ENCODE data around the gene CNOT6. TPM values are rescaled to one million over a fixed set of nuclear protein-coding genes. Genes with fewer than 3 reads are reported as not detected.

CNOT6 gene
- total and polyA plus RNA-seq, 10 of the 15 experiments (the other 5 are each of a cell fraction or from before 2014, with no cell fraction given): 3.8 to 22.1 (median 12.1) TPM

DNA sequence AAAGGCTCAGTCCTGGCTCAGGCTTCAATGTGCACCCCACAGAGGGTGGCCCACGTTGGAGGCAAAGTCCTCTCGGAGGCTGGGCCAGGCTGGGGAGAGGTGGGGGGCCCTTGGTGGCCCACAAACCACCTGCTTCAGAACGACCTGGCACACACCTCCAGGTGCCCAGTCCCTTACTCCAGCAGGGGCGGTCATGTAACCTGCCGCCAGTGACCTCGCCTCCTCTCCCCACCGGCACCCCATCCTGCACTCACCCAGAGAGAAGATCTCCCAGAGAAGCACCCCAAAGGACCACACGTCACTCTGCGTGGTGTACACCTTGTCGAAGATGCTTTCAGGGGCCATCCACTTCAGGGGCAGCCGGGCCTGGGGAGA is 119.6 kb downstream of the CNOT6 start:
- no peak overlapping the region for H3K4me3 ChIP-seq
- H3K27ac ChIP-seq (ENCODE audit: control insufficient read depth, insufficient read depth): no peak overlapping the region
- no peaks in the 10 kb centered on the region for H3K79me2 ChIP-seq (ENCODE audit: control insufficient read depth, insufficient read depth, low read length)
- TF ChIP-seq ETV6 (conservative IDR thresholded peaks at IDR 0.05 in 1 of 2, IDR thresholded peaks at IDR 0.05 in 1 of 2; ENCODE audit: borderline replicate concordance in 1 of 2, low read depth in 1 of 2) (no peak), MTA2 (IDR thresholded peaks at IDR 0.05; ENCODE audit: low read depth) (no peak), GABPA (IDR thresholded peaks at IDR 0.05; ENCODE audit: low read depth) (no peak), CEBPB (IDR thresholded peaks at IDR 0.05; ENCODE audit: borderline replicate concordance in 1 of 2, low read depth in 2 of 2, low read length in 2 of 2) (no peak), CREB1 (IDR thresholded peaks at IDR 0.05; ENCODE audit: low read depth) (no peak), JUND (IDR thresholded peaks at IDR 0.05; ENCODE audit: low read depth, low read length) (no peak), FOXK2 (IDR thresholded peaks at IDR 0.05) (no peak), PAX8 (IDR thresholded peaks at IDR 0.05) (no peak), BHLHE40 (IDR thresholded peaks at IDR 0.05; ENCODE audit: borderline replicate concordance in 1 of 2, low read depth in 2 of 2, low read length in 1 of 2) (no peak), RAD51 (IDR thresholded peaks at IDR 0.05) (no peak)
- TF ChIP-seq, protein P1, sequence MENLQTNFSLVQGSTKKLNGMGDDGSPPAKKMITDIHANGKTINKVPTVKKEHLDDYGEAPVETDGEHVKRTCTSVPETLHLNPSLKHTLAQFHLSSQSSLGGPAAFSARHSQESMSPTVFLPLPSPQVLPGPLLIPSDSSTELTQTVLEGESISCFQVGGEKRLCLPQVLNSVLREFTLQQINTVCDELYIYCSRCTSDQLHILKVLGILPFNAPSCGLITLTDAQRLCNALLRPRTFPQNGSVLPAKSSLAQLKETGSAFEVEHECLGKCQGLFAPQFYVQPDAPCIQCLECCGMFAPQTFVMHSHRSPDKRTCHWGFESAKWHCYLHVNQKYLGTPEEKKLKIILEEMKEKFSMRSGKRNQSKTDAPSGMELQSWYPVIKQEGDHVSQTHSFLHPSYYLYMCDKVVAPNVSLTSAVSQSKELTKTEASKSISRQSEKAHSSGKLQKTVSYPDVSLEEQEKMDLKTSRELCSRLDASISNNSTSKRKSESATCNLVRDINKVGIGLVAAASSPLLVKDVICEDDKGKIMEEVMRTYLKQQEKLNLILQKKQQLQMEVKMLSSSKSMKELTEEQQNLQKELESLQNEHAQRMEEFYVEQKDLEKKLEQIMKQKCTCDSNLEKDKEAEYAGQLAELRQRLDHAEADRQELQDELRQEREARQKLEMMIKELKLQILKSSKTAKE (IDR thresholded peaks at IDR 0.05; ENCODE audit: low read depth, poor library complexity, severe bottlenecking): no peak
- TF ChIP-seq, protein P2, sequence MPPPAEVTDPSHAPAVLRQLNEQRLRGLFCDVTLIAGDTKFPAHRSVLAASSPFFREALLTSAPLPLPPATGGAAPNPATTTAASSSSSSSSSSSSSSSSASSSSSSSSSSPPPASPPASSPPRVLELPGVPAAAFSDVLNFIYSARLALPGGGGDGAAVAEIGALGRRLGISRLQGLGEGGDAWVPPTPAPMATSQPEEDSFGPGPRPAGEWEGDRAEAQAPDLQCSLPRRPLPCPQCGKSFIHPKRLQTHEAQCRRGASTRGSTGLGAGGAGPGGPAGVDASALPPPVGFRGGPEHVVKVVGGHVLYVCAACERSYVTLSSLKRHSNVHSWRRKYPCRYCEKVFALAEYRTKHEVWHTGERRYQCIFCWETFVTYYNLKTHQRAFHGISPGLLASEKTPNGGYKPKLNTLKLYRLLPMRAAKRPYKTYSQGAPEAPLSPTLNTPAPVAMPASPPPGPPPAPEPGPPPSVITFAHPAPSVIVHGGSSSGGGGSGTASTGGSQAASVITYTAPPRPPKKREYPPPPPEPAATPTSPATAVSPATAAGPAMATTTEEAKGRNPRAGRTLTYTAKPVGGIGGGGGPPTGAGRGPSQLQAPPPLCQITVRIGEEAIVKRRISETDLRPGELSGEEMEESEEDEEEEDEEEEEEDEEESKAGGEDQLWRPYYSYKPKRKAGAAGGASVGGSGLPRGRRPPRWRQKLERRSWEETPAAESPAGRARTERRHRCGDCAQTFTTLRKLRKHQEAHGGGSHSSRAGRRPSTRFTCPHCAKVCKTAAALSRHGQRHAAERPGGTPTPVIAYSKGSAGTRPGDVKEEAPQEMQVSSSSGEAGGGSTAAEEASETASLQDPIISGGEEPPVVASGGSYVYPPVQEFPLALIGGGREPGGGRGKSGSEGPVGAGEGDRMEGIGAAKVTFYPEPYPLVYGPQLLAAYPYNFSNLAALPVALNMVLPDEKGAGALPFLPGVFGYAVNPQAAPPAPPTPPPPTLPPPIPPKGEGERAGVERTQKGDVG (CRISPR knock-in tag; IDR thresholded peaks at IDR 0.05): no peak
- H3K27me3 ChIP-seq (replicated peaks in 1 of 2; ENCODE audit: control insufficient read depth in 2 of 2, insufficient read depth in 2 of 2, low read length in 1 of 2): no peaks in the 10 kb centered on the region
- no TSS peak for BruUV-seq (replicated peaks)
- no peak overlapping the region for H3K9ac ChIP-seq (ENCODE audit: control insufficient read depth, insufficient read depth, low read length)
- no peak overlapping the region for H3K4me2 ChIP-seq (ENCODE audit: control insufficient read depth, insufficient read depth)
- CTCF ChIA-PET: no interaction called here
- in situ Hi-C loops (cut with MboI): no loop called here
- no peak for DNase-seq (ENCODE audit: low read depth, low spot score)
- no peaks in the 10 kb centered on the region for H4K20me1 ChIP-seq (ENCODE audit: control insufficient read depth, insufficient read depth)
- intact Hi-C loops (cut with micrococcal nuclease; ENCODE audit: unreplicated experiment): no loop called here
- no peaks in the 10 kb centered on the region for H3K36me3 ChIP-seq (ENCODE audit: control insufficient read depth in 2 of 2, insufficient read depth in 2 of 2, low read length in 1 of 2)
- no peak for ATAC-seq
- SMC1A ChIA-PET (ENCODE audit: uncharacterized antibody, unreplicated experiment): no interaction called here
- no peaks in the 10 kb centered on the region for H3K9me3 ChIP-seq (replicated peaks; ENCODE audit: control insufficient read depth, insufficient read depth, low read length)
- POLR2A ChIA-PET: no interaction called here
- WGBS (ENCODE audit: insufficient coverage, insufficient replicate concordance, low lambda C conversion rate, missing lambda C conversion rate): 49% methylated on average over 10 of the region's 11 CpGs
- RAD21 ChIA-PET (ENCODE audit: unreplicated experiment): no interaction called here
- H3K4me1 ChIP-seq (ENCODE audit: control insufficient read depth, insufficient read depth, low read length): no peaks in the 10 kb centered on the region
- no peak overlapping the region for H2AFZ ChIP-seq (ENCODE audit: control insufficient read depth, low read depth, low read length)
- no peak for FAIRE-seq

Measured in GM12878 (cell line).